HPDE6-E6E7 (cell line): ENCODE results near the gene SPATA13.

ENCODE experiments used
- DNase-seq: peaks from one replicate; pipeline ENCODE4 v3.0.0; 2011; ENCODE audit warnings: missing footprints; ENCODE audit errors: extremely low spot score

The SPATA13 gene

GRCh38 chr13:24141333-24141910 lies 19.1 kb upstream of the SPATA13 start:
- DNase-seq: no peak

DNA sequence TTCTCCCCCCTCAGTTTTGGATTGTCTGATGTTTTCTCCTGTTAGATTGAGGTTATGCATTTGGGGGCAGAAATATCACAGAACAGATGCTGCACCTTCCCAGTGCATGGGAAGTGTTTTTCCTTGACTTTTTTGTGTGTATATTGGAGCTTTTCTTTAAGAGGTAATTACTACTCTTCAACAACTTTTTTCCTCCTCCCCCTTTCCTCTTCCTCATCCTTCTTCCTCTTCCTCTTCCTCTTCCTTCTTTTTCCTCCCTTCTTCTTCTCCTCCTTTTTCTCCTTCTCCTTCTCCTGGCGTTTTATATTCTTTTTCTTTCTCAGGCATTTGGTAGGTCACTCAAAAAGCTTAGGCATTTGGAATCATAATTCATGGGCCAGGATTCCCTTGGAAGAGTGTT lies 18.1 kb upstream of the SPATA13 start:
- no peak for DNase-seq

- DNase-seq: no peak
Measured at GRCh38 chr13:24142886-24143285, 17.6 kb upstream of the SPATA13 start.

DNA sequence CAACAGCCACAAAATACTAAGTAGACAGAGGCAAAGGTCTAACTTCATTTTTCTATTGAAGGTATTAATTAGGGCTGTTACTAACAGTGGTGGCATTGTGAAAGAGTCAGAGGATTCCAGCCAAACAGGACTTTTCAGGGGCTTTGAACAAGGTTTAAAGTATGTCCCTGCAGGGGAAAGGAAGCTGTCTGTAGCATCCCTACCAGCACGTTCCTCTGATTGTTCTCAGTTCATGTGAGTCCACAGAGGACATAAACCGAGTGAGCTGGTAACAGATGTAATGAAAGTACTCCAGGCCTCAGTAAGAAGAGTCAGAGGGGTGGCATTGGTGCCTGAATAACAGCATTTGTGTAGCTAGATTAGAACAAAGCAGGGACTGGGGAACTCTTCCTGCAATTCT lies 15.3 kb upstream of the SPATA13 start:
- DNase-seq: no peak

GRCh38 chr13:24145674-24146073 lies 14.8 kb upstream of the SPATA13 start:
- DNase-seq: no peak

DNA sequence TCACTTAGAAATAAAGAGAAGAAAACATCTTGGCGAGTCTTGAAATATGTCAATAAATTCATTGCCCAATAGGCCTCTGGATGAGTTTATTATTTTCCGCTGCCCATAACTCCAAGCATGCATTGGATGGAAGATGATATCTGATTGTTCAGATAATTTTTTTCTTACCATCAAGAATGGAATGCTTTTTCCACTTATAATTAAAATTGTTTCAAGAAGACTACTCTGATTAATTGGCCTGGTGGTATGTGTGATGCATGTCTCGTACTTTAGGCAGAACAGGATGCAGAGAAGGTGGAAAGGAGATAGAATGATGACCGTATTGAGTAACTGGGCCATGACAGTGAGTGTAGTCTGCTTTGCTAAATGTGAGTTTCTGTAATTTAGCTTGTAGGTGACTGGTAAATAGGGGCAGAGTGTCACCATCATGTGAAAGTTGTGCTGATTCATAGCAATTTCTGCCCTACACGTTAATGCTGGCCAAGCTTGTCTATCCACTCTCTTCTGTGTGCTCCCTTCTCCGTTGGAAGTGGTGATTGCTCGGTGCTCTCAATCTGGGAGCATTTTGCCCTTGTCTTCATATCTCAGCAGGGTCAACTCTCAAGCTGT lies 13.5 kb upstream of the SPATA13 start:
- no peak for DNase-seq

- no peak for DNase-seq
Measured at GRCh38 chr13:24147570-24147963, 13.0 kb upstream of the SPATA13 start.

GRCh38 chr13:24148414-24149235 lies 11.9 kb upstream of the SPATA13 start:
- peak; percentile 65 for DNase-seq

DNA sequence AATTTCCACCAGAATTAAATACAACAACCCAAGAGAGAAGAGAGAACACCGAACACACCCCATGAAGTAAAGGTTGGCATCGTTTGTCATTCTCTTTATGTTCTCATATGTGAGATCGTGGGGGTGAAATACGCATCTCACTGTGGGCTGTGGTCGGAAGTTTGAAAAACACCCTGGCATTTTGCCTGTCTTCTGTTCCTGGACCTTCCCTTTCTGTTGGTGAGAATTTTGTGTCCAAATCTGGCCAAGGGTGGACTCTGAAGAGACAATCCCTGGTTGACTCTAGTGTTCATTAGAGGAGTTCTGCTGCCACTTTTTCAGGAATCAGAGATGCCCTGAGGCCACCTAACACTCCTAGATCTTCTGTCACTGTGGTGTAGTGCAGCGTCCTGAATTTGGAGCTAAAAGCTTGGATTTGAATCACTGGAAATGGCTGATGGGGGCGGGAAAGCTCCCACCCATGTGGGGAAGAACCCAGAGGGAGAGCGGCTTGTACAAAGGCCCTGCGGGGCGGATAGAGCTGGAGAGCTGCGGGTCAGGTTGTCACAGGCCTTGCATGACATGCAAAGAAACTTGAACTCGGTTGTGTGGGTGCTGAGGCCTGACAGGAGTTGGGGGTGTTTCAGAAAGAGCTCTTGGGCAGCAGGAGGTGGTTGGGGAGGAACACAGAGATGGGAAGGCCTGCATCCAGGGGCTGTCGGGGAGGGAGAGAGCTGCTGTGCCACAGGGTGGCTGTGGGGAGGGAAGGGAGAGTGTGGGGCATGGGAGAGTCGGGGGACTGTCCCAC lies 11.1 kb upstream of the SPATA13 start:
- DNase-seq: no peak

DNA sequence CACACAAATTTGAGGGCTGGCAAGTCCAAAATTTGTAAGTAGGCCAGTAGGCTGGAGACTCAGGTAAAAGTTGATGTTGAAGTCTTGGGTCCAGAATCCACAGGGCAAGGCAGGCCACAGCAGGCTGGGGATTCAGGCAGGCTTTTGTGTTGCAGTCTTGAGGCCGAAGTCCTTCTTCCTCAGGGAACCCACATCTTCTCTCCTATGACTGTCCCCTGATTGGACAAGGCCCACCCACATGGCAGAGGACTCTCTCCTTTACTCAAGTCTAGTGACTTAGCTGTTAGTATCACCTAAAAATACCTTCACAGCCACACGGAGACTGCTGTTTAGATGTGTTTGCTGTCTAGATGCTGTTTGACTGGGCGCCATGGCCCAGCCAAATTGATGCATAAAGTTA lies 9.9 kb upstream of the SPATA13 start:
- no peak for DNase-seq

DNA sequence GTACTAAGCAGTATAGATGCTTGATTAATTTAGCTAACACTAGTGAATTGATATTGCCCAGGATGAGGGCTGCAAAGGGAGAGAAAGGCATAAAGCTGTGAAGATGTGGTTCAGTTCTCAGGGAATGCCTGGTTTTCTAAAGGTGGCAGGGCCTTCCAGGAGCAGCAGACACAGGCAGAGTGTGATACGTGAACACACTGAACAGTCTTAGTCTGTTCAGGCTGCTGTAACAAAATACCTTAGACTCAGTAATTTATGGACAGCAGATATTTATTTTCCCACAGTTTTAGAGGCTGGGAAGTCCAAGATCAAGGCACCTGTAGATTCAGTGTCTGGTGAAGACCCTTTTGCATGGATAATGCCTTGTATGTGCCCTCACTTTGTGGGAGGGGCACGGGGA lies 8.7 kb upstream of the SPATA13 start:
- no peak for DNase-seq

DNA sequence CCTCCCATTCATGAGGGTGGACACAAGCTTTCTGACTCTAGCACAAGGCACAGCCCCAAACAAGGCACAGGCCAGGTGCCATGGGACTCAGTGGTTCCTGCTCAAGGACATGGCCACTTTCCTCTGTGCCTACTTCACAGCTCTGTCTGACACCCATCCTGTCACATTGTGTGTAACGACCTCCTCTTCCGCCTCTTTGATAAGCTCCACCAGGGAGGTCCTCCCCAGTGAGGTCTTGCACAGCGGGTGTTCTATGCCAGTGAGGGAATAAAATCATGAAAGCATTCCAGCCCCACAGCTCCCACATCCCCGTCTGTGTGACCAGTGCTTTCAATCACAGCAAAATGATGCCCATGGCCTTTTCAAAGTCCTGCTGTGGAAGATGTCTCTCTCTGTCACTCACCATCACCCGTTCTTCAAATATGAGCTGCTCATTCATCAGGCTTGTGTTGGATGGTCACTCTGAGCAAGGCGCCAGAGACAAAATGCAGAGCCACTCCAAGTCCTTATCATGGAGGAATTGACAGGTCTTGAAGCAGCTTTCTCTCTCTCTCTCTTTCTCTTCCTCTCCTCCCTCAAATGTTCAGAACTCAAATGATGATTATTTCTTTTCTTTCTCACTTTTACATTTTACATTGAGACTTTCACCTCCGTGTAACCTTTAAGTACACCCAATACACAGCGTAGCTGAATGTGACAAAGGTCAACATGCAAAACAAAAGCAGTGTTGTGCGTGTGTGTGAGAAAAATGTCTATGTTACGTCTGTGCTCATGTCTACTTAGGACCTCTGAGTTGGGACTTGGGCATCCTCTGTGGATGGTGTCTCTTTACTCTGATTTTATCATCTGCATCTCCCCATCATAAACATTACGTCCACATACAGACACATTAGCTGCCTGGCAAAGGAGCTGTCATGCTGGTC lies 8.0 kb upstream of the SPATA13 start:
- DNase-seq: no peak

GRCh38 chr13:24153347-24153746 lies 7.2 kb upstream of the SPATA13 start:
- no peak for DNase-seq

DNA sequence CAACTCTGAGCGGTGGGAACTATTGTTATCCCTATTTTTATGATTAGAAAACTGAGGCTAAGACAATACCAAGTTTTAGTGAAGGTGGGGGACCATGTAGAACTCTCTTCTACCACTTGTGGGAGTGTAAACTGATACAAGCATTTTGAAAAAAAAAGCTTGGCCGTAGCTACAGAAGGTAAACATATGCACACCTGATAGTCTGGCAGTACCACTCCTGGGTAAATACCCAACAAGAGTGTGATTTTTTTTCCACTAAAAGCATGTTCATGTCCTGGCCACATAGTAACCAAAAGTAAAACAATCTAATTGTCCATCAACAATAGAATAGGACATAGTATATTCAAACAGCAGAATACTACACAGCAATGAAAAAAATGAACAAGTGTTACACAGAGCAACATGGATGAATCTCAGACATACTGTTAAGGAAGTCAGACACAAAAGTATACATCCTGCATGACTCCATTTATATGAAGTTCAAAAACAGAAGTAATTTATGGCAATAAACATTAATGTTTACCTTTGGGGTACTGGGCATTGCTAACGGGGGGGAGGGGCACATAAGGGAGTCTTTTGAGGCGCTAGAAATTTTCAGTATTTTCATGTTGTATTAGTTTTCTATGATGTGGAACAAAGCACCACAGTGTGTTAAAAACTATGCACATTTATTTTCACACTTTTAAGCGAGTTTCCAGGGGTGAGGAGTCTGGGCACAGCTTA lies 6.4 kb upstream of the SPATA13 start:
- no peak for DNase-seq

DNA sequence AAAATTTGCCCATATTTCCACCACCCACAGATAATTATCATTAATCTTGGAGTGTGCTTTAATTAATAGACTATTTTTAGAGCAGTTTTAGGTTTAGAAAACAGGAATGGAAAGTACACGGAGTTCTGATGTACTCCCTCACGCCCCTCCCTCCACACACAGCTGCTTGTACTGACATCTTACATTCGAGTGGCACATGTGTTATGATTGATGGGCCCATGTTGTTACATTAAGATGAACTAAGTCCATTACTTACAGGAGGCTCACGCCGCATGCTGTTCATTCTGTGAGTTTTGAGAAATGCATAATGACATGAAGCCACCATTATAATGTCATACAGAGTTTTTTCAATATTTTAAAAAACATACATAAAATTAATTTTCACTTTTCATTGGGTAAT lies 1.2 kb upstream of the SPATA13 start:
- no peak for DNase-seq

GRCh38 chr13:24161010-24161775 lies 673 bp downstream of the SPATA13 start:
- no peak for DNase-seq

GRCh38 chr13:24161980-24162525 lies 1.5 kb downstream of the SPATA13 start:
- no peak for DNase-seq

DNA sequence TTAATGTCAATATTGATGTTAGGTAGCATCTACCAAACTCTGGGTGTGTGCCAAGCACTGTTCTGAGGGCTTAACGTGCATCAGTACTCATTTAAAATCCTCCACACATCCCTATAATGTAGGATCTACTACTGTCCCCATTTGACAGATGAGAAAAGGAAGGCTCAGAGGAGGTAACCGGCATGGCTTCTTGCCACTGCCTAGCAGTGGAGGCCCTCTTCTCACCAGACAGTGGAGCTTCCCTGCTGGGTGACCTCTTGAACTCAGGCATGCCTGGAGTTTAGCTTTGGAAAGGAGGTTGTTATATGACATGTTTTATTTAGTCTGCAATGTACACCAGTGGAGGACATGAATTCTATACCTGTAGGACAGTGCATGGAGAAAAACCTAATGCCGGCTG lies 2.1 kb downstream of the SPATA13 start:
- DNase-seq: no peak

- no peak for DNase-seq
Measured at GRCh38 chr13:24165746-24166145, 5.2 kb downstream of the SPATA13 start.

GRCh38 chr13:24166561-24166960 lies 6.0 kb downstream of the SPATA13 start:
- DNase-seq: no peak
